ENCODE data around the gene RCOR2. TPM values are rescaled to one million over a fixed set of nuclear protein-coding genes. Genes with fewer than 3 reads are reported as not detected.
A peak's percentile ranks its signal among the peaks of the same experiment; 100 is the strongest.

Gene RCOR2
- total and polyA plus RNA-seq, 2 of the 13 experiments (the other 11 are each of a cell fraction or from before 2014, with no cell fraction given): 8.3 to 8.5 TPM

DNA sequence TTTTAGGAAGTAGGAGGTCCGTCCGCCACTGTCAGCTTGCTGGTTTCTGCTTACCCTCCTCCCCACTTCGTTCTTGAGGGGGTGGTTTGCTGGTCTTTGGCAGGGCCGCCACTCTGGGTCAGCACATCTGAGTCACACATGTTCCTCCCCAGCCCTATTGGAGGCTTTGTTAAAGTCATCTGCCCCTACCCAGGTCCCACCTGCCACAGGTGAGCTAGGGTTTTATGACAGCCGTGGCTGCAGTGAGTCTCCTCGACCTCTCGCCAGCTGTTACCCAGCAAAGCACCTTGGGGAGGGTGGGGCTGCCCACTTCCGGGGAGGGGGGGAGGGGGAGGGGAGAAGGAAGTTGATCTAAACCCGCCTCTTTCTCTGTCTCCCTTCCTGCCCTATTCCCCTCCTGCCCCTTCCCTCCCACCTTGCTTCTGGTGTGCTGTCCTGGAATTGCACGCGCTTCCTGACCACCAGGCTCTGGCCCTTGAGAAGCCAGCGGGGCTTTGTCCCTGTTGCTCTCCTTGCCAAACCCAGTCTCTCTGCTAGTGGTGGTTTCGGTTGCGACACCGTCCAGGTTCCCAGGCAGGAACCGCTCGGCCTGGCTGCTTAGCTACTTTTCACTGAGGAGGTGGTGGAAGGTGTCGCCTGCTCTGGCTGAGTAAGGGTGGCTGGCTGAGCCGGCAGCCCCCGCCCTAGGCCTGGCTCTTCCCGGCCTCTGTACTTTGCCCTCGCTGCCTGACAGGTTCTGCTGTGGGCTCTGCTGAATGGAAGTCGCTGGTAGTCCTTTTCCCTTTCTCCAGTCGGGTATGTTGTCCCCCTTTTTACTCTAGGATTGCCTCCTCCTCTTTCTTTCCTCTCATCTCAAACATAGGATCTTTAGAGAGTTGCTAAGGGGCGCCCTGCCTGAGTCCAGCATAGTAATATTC, 28.5 kb downstream of the RCOR2 start (continued):
- TF ChIP-seq HOXA3 (CRISPR knock-in tag; IDR thresholded peaks at IDR 0.05) (peak; percentile 69), PCBP1 (IDR thresholded peaks at IDR 0.05; ENCODE audit: borderline replicate concordance, low read depth, low read length) (peak; percentile 93), ELF3 (CRISPR knock-in tag; IDR thresholded peaks at IDR 0.05) (peak; percentile 71), THYN1 (CRISPR knock-in tag; IDR thresholded peaks at IDR 0.05; ENCODE audit: borderline replicate concordance, low read depth) (no peak), PHF5A (CRISPR knock-in tag; IDR thresholded peaks at IDR 0.05; ENCODE audit: low read depth, unreplicated experiment) (peak; percentile 33), GATAD2A (CRISPR knock-in tag; IDR thresholded peaks at IDR 0.05) (peak; percentile 61), FOXC1 (CRISPR knock-in tag; IDR thresholded peaks at IDR 0.05; ENCODE audit: borderline replicate concordance) (peak; percentile 85; the same call in 1 of the 2 replicates), ZNF768 (CRISPR knock-in tag; IDR thresholded peaks at IDR 0.05) (no peak), ZNF160 (CRISPR knock-in tag; IDR thresholded peaks at IDR 0.05) (0 out of 2 replicates have a peak, but pooled peaks have one; percentile 39), ZNF597 (CRISPR knock-in tag; IDR thresholded peaks at IDR 0.05) (no peak), ZNF567 (CRISPR knock-in tag; IDR thresholded peaks at IDR 0.05; ENCODE audit: borderline replicate concordance) (0 out of 2 replicates have a peak, but pooled peaks have one; percentile 49), ESRRA (CRISPR knock-in tag; IDR thresholded peaks at IDR 0.05; ENCODE audit: low read depth) (peak; percentile 50; the same call in 1 of the 2 replicates), CBX2 (IDR thresholded peaks at IDR 0.05; ENCODE audit: low read depth, low read length) (no peak), CBX2 (CRISPR knock-in tag; IDR thresholded peaks at IDR 0.05; ENCODE audit: low read depth) (no peak), NR3C1 (CRISPR knock-in tag; IDR thresholded peaks at IDR 0.05) (no peak), REPIN1 (CRISPR knock-in tag; IDR thresholded peaks at IDR 0.05; ENCODE audit: borderline replicate concordance, low read depth) (peak; percentile 87; the same call in 1 of the 2 replicates), POGK (CRISPR knock-in tag; conservative IDR thresholded peaks at IDR 0.05) (0 out of 2 replicates have a peak, but pooled peaks have one; percentile 31), BORCS8-MEF2B (CRISPR knock-in tag; IDR thresholded peaks at IDR 0.05) (peak; percentile 84), ZNF616 (CRISPR knock-in tag; IDR thresholded peaks at IDR 0.05; ENCODE audit: low read depth) (no peak), E2F5 (CRISPR knock-in tag; conservative IDR thresholded peaks at IDR 0.05) (no peak), GTF3A (CRISPR knock-in tag; conservative IDR thresholded peaks at IDR 0.05) (no peak)
- TF ChIP-seq, protein P1, sequence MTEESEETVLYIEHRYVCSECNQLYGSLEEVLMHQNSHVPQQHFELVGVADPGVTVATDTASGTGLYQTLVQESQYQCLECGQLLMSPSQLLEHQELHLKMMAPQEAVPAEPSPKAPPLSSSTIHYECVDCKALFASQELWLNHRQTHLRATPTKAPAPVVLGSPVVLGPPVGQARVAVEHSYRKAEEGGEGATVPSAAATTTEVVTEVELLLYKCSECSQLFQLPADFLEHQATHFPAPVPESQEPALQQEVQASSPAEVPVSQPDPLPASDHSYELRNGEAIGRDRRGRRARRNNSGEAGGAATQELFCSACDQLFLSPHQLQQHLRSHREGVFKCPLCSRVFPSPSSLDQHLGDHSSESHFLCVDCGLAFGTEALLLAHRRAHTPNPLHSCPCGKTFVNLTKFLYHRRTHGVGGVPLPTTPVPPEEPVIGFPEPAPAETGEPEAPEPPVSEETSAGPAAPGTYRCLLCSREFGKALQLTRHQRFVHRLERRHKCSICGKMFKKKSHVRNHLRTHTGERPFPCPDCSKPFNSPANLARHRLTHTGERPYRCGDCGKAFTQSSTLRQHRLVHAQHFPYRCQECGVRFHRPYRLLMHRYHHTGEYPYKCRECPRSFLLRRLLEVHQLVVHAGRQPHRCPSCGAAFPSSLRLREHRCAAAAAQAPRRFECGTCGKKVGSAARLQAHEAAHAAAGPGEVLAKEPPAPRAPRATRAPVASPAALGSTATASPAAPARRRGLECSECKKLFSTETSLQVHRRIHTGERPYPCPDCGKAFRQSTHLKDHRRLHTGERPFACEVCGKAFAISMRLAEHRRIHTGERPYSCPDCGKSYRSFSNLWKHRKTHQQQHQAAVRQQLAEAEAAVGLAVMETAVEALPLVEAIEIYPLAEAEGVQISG (CRISPR knock-in tag; IDR thresholded peaks at IDR 0.05): peak; percentile 71

Measured in HepG2 (cell line).